ENCODE data around the gene TPRKB.
"Not testable (repeated sequence)": the region's sequence is repeated elsewhere in the genome, so short reads cannot be mapped to it uniquely, and the experiment has no call there.

The TPRKB gene

GRCh38 chr2:73739101-73739500 lies 2.0 kb upstream of the TPRKB start:
- no peak for DNase-seq (ENCODE audit: low read depth)

DNA sequence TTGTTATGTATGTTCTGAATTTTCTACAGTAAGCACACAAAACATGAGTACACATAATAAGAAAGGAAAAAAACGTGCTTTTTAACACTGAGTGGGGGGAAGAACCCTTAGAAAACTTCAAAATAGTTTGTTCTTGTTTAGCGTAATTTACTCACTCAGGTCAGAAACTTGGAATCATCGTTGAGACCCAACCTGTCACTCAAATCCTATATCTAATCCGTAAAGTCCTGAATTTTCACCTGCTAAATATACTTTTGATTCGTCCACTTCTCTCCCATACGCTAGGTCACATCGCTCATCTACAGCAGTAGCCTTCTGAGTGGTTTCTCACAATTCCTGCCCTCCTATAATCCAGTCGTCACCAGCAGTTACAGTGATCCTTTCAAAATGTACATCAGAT lies 767 bp downstream of the TPRKB start:
- DNase-seq (ENCODE audit: low read depth) = no peak

DNA sequence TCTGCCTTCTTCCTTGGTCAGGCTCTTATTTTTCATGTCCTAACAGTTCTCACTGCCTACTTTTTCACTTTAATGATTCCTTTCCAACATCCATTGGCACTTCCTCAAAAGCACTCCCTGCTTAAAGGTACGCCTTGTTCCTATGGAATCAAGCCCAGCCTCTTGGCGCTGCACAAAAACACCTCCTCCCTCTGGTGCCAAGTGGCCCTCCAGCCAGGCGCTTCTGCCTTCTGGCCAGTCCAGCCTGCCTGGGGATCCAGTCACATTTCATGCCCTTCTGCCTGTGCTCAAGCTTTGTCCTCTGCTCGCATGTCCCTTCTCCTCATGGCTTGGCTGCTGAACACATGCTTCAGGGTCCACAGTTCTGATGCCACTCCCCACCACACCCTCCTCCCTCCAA lies 6.3 kb downstream of the TPRKB start:
- no peak for DNase-seq (ENCODE audit: low read depth)

- DNase-seq (ENCODE audit: low read depth) = no peak
These were observed 8.4 kb downstream of the TPRKB start for GRCh38 chr2:73728711-73729110.

DNA sequence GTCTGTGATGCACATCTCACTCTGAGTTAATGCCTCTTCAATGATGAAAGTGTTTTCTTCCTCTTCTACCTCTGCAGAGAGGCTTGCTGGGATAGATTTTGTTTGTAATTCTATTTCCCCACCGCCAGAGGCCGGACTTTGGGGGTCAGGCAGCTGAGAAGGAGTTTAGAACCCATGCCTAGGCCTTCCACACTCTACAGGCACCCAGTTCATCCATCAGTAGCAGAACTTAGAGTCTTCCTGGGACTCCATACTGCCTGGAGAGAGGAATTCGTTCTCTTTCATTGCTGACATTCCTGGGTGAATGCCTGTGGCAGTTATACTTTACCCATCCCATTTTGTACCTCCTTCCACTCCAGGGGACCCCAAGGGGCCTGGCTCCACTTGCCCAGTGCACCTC lies 9.1 kb downstream of the TPRKB start:
- DNase-seq (ENCODE audit: low read depth) = no peak

DNA sequence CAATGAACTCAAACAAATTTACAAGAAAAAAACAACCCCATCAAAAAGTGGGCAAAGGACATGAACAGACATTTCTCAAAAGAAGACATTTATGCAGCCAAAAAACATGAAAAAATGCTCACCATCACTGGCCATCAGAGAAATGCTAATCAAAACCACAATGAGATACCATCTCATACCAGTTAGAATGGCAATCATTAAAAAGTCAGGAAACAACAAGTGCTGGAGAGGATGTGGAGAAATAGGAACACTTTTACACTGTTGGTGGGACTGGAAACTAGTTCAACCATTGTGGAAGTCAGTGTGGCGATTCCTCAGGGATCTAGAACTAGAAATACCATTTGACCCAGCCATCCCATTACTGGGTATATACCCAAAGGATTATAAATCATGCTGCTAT lies 10.5 kb downstream of the TPRKB start:
- DNase-seq (ENCODE audit: low read depth) = not testable (repeated sequence)

GRCh38 chr2:73718851-73719621 lies 18.1 kb downstream of the TPRKB start:
- DNase-seq (ENCODE audit: low read depth) = no peak

DNA sequence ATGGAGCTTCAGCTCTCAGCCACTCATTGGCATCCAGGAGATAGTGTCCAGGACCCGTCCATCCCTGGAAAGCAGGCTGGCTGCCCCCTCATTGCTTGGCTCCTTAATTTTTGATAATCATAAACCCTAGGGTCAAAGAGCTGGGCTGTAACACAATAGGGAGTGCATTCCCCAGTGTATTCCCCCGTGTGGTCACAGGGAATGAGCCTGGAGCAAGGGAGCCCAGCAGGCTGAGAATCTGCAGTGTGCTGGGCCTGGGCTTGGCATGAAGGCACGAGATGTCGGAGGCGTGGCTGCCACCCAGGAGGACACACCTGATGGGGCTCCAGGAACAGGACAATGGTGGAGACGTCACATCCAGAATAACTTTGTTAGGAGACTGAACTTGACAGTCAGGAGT lies 18.7 kb downstream of the TPRKB start:
- DNase-seq (ENCODE audit: low read depth) = no peak

DNA sequence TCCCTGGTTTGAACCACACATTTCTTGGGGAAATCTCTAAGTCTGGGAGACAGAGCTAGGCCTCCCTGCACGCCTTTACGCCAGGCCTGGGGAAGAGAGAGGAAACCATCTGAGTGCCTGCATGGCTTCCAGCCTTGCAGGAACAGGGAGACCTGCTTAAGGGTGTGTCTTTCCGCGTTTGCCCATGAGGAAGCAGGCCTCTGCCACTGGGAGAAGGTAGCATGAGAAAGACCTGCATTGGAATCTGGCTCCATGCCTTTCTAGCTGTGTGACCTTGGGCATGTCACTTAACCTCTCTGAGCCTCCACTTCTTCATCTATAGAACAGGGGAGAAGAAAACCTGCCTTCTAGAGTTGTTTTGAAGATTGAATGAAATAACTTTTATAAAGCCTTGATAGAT lies 19.4 kb downstream of the TPRKB start:
- DNase-seq (ENCODE audit: low read depth) = not testable (repeated sequence)

DNA sequence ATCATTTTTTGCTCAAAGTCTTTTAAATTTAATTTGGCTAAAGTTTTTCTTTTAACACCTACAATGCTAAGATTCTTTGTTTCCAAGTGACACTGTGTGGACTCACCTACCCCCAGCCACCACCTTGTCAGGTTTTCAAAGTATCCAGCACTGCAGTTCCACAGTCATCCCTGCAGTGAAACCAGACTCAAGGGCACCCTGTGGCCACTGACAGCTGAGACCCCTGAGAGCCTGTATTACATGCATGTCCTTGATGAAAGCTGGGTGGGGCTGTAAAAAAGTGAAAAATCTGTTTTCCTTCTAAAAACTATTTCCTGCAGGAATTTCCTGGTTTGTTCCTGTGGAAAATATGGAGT lies 19.9 kb downstream of the TPRKB start:
- DNase-seq (ENCODE audit: low read depth) = no peak

DNA sequence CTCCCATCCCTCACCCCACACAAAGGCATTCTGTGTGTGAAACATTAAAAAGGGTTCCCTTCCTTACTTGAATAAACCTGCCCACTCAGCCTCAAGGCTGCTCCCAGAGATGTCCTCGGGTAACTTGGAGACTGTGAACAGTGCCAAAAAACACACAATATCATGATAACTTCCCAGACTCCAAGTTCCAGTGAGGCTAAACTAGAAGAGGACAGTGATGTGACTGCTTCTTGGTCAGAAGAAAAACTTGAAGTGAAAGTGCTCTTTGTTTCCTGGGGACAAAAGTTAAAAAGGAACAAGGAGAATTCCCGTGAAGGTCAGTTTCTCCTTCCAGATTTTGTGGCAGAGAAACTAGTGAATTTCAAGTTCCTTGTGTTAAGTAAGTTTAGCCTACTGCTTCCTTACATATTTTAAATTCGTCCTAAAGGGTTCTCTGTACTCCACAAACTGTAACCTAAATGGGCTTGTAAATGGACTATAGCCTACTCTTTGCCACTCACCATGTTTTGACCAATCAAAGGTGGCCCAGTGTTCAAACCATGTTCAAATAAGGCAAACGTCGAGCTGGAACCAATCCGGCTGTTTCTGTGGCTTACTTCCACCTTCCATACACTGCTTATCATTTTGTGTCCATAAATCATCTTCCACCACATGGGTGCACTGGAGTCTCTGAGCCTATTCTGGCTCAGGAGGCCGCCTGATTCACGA lies 20.4 kb downstream of the TPRKB start:
- no peak for DNase-seq (ENCODE audit: low read depth)

- no peak for DNase-seq (ENCODE audit: low read depth)
These were observed 23.1 kb downstream of the TPRKB start for GRCh38 chr2:73714091-73714490.

GRCh38 chr2:73708527-73708926 lies 28.6 kb downstream of the TPRKB start:
- no peak for DNase-seq (ENCODE audit: low read depth)

DNA sequence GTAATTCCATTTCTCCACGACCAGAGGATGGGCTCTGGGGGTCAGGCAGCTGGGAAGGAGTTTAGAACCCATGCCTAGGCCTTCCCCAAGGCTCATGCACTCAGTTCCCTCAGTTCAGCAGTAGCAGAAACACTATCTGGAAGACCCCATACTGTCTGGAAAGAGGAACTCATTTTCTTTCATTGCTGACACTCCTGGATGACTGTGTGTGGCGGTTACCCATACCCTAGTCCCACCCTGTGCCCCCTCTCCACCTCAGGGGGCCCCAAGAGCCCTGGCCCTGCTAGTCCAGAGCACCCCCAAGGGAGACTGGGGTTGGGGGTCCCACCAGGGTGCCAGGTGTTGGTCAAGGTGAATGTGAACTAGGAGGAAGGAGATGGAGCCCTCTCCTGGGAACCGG lies 29.5 kb downstream of the TPRKB start:
- DNase-seq (ENCODE audit: low read depth) = no peak

- DNase-seq (ENCODE audit: low read depth) = no peak
These were observed 30.1 kb downstream of the TPRKB start for GRCh38 chr2:73707058-73707457.

- no peak for DNase-seq (ENCODE audit: low read depth)
These were observed 32.1 kb downstream of the TPRKB start for GRCh38 chr2:73705091-73705490.

GRCh38 chr2:73704285-73704684 lies 32.9 kb downstream of the TPRKB start:
- DNase-seq (ENCODE audit: low read depth) = no peak

DNA sequence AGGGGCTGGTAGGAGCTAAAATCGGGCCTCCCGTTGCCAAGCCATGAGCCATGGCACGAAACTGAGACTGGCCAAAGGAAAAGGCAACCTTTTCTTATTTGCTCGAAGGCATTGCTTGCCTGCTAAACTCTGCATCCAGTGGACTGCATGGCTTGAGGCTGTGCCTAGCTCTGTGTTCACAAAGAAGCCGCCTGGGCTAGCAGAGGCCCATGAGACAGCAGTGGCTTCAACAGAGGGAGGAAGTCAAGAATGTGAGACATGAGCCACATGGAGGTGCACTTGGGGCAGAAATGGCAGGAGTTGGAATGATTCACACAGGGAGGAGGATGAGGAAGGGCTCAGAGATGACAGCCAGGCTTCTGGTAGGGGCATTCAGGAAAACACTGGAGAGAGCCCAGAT lies 33.5 kb downstream of the TPRKB start:
- no peak for DNase-seq (ENCODE audit: low read depth)

GRCh38 chr2:73702852-73703493 lies 34.2 kb downstream of the TPRKB start:
- not testable (repeated sequence) for DNase-seq (ENCODE audit: low read depth)

DNA sequence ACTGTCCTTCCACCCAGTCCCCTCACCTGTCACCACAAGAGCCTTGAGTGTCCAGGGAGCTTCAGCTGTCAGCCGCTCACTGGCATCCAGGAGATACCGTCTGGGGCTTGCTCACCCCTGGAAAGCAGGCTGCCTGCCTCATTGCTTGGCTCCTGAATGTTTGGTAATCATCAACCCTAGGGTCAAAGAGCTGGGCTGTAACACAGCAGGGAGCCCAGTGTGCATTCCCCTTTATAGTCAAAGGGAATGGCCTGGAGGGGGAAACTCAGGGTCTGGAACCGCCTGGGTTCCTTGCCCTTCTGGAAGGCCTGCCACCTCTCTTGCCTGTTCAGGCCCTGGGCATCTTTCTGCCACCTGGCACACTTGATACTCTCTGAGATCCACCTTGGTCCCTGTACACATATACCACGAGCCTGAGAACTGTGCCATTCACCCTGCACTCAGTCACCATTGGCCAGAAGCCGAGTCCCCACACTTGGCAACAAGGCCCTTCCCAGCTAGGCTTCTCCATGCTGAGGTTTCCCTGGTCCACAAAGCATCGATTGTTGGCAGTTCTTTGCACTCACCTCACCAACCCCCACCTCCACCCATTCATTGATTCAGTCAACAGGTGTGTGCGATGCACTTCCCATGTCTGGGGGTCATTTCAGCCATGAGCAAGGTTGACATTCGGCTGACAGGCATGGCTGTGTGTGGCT lies 35.0 kb downstream of the TPRKB start:
- DNase-seq (ENCODE audit: low read depth) = no peak

DNA sequence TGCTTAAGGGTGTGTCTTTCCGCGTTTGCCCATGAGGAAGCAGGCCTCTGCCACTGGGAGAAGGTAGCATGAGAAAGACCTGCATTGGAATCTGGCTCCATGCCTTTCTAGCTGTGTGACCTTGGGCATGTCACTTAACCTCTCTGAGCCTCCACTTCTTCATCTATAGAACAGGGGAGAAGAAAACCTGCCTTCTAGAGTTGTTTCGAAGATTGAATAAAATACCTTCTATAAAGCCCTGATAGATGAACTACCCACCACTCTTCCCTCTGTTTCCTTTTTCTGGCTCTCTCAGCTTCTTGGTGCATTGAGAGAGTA lies 35.7 kb downstream of the TPRKB start:
- not testable (repeated sequence) for DNase-seq (ENCODE audit: low read depth)

- DNase-seq (ENCODE audit: low read depth) = no peak
These were observed 36.3 kb downstream of the TPRKB start for GRCh38 chr2:73700661-73701447.
